ENCODE measurements around the gene KRTAP9-7. TPM values are rescaled to one million over a fixed set of nuclear protein-coding genes. Genes with fewer than 3 reads are reported as not detected.

The KRTAP9-7 gene
- total and polyA plus RNA-seq, 4 donors = not detected

GRCh38 chr17:41284546-41284945 is 9.0 kb downstream of the KRTAP9-7 start:
- WGBS = 35% methylated on average over 2 of the region's 2 CpGs
- Histone ChIP-seq H3K27me3 (ENCODE audit: control insufficient read depth in 4 of 4, insufficient read depth in 4 of 4, low read length in 3 of 4) (peaks cover 0 to 3% (median 0%) of the 10 kb centered on the region in 4 donors), H3K27ac (ENCODE audit: low read depth in 1 of 2, low read length in 2 of 2) (no peak overlapping the region), H3K4me3 (ENCODE audit: low read depth in 1 of 3, low read length in 3 of 3) (no peak overlapping the region), H3K4me1 (ENCODE audit: control insufficient read depth in 4 of 4, insufficient read depth in 4 of 4, low read length in 3 of 4) (no peaks in the 10 kb centered on the region), H3K9me3 (ENCODE audit: control insufficient read depth in 4 of 4, low read length in 3 of 4) (peaks cover 0 to 3% (median 0%) of the 10 kb centered on the region in 4 donors), H3K9ac (ENCODE audit: low read depth in 1 of 2, low read length in 2 of 2) (no peak overlapping the region), H3K36me3 (ENCODE audit: control insufficient read depth in 4 of 4, insufficient read depth in 3 of 4, low read depth in 1 of 4, low read length in 3 of 4) (no peaks in the 10 kb centered on the region)
- no peak for TF ChIP-seq CTCF (IDR thresholded peaks at IDR 0.05; ENCODE audit: low read depth, low read length, missing input control)
- TF ChIP-seq JUND (IDR thresholded peaks at IDR 0.05) = no peak
- TF ChIP-seq YY1 (IDR thresholded peaks at IDR 0.05) = no peak
- no peak for TF ChIP-seq HNF4A (conservative IDR thresholded peaks at IDR 0.05)
- TF ChIP-seq FOXA1 (IDR thresholded peaks at IDR 0.05) = no peak
- no peak for TF ChIP-seq HNF4G (IDR thresholded peaks at IDR 0.05)
- no peak for TF ChIP-seq SP1 (IDR thresholded peaks at IDR 0.05)
- TF ChIP-seq EGR1 (IDR thresholded peaks at IDR 0.05; ENCODE audit: low read depth in 2 of 2) = no peak
- TF ChIP-seq TAF1 (conservative IDR thresholded peaks at IDR 0.05) = no peak
- TF ChIP-seq RAD21 (IDR thresholded peaks at IDR 0.05) = no peak
- no peak for TF ChIP-seq ZBTB33 (IDR thresholded peaks at IDR 0.05)
- no peak for TF ChIP-seq REST (IDR thresholded peaks at IDR 0.05)
- no peak for TF ChIP-seq RXRA (IDR thresholded peaks at IDR 0.05)
- DNase-seq (ENCODE audit: low spot score) = no peak

GRCh38 chr17:41287050-41287449 is 11.6 kb downstream of the KRTAP9-7 start:
- Histone ChIP-seq H3K4me3 (ENCODE audit: low read depth in 1 of 3, low read length in 3 of 3) (no peak overlapping the region), H3K9me3 (ENCODE audit: control insufficient read depth in 4 of 4, low read length in 3 of 4) (no peaks in the 10 kb centered on the region), H3K27ac (ENCODE audit: low read depth in 1 of 2, low read length in 2 of 2) (no peak overlapping the region), H3K27me3 (ENCODE audit: control insufficient read depth in 4 of 4, insufficient read depth in 4 of 4, low read length in 3 of 4) (no peaks in the 10 kb centered on the region), H3K36me3 (ENCODE audit: control insufficient read depth in 4 of 4, insufficient read depth in 3 of 4, low read depth in 1 of 4, low read length in 3 of 4) (no peaks in the 10 kb centered on the region), H3K9ac (ENCODE audit: low read depth in 1 of 2, low read length in 2 of 2) (no peak overlapping the region), H3K4me1 (ENCODE audit: control insufficient read depth in 4 of 4, insufficient read depth in 4 of 4, low read length in 3 of 4) (no peaks in the 10 kb centered on the region)
- WGBS = 51% methylated on average over 3 of the region's 3 CpGs
- no peak for DNase-seq (ENCODE audit: low spot score)
- TF ChIP-seq FOXA2 (IDR thresholded peaks at IDR 0.05) (no peak), NR2F2 (IDR thresholded peaks at IDR 0.05) (no peak), FOXA1 (IDR thresholded peaks at IDR 0.05) (no peak), CTCF (IDR thresholded peaks at IDR 0.05; ENCODE audit: low read depth, low read length, missing input control) (no peak), SP1 (IDR thresholded peaks at IDR 0.05) (no peak), RXRA (IDR thresholded peaks at IDR 0.05) (no peak), HNF4A (conservative IDR thresholded peaks at IDR 0.05) (no peak), JUND (IDR thresholded peaks at IDR 0.05) (no peak), HNF4G (IDR thresholded peaks at IDR 0.05) (no peak), REST (IDR thresholded peaks at IDR 0.05) (no peak), EGR1 (IDR thresholded peaks at IDR 0.05; ENCODE audit: low read depth in 2 of 2) (no peak), ATF3 (IDR thresholded peaks at IDR 0.05) (no peak), YY1 (IDR thresholded peaks at IDR 0.05) (no peak), MAX (IDR thresholded peaks at IDR 0.05) (no peak), RAD21 (IDR thresholded peaks at IDR 0.05) (no peak)
